ENCODE results near the gene GNPTAB.

- TF ChIP-seq CTCF (IDR thresholded peaks at IDR 0.05) (peak; percentile 66 to 88 (median 82)), POLR2A (IDR thresholded peaks at IDR 0.05) (no peak)
Measured at GRCh38 chr12:101759396-101760047, 71.2 kb downstream of the GNPTAB start.
